Keratinocyte (primary cell): ENCODE results near the gene FBXO3. TPM values are rescaled to one million over a fixed set of nuclear protein-coding genes. Genes with fewer than 3 reads are reported as not detected.

Source experiments
- DNase-seq: peaks from one replicate; pipeline ENCODE4 v3.0.0-alpha.2; 2011; ENCODE audit warnings: low read depth, missing footprints, low spot score
- FAIRE-seq: peaks from 2 replicates; lab custom pipeline; 2011; peaks lifted over from hg19 to GRCh38; lab: Jason Lieb, UNC
- H2AFZ ChIP-seq: 2 replicates; pipeline ENCODE4 v1.6.0; 2012; ENCODE audit warnings: low read length, control low read depth, inconsistent platforms; ENCODE audit not compliant: control insufficient read depth
- H3K27ac ChIP-seq: 2 replicates; pipeline ENCODE4 v1.5.1; 2011; ENCODE audit warnings: low read length; ENCODE audit not compliant: control insufficient read depth, insufficient read depth
- H3K27me3 ChIP-seq: 3 replicates; pipeline ENCODE4 v1.6.0; 2011; ENCODE audit warnings: low read length; ENCODE audit not compliant: control insufficient read depth, insufficient read depth; ENCODE audit errors: extremely low read depth
- H3K36me3 ChIP-seq, 2 experiments: 2 replicates in 1 of 2; 3 replicates in 1 of 2; pipeline ENCODE4 v1.5.1; 2011; ENCODE audit warnings: low read length in 2 of 2, mild to moderate bottlenecking in 1 of 2; ENCODE audit not compliant: control insufficient read depth in 2 of 2, insufficient read depth in 2 of 2; ENCODE audit errors: extremely low read depth in 1 of 2
- H3K4me1 ChIP-seq: 3 replicates; pipeline ENCODE4 v1.5.1; 2011; ENCODE audit warnings: low read length; ENCODE audit not compliant: control insufficient read depth, insufficient read depth; ENCODE audit errors: extremely low read depth
- H3K4me2 ChIP-seq: 3 replicates; pipeline ENCODE4 v1.6.0; 2011; ENCODE audit warnings: low read depth, low read length; ENCODE audit not compliant: control insufficient read depth, insufficient read depth; ENCODE audit errors: extremely low read depth
- H3K4me3 ChIP-seq, 3 experiments: fragments of 200-600 bp in 1 of 3; sonication (generic) in 1 of 3; 2 replicates in 2 of 3; 3 replicates in 1 of 3; pipeline ENCODE4 v1.5.1; 2011 to 2016; ENCODE audit warnings: low read length in 3 of 3, mild to moderate bottlenecking in 3 of 3, control low read depth in 2 of 3, inconsistent platforms in 1 of 3, low read depth in 1 of 3, mixed read lengths in 1 of 3, mixed run types in 1 of 3, moderate library complexity in 1 of 3; ENCODE audit not compliant: control insufficient read depth in 2 of 3, insufficient read depth in 2 of 3; ENCODE audit errors: extremely low read depth in 1 of 3
- H3K79me2 ChIP-seq: 2 replicates; pipeline ENCODE4 v1.6.0; 2012; ENCODE audit warnings: low read length; ENCODE audit not compliant: control insufficient read depth, insufficient read depth
- H3K9ac ChIP-seq: 3 replicates; pipeline ENCODE4 v1.6.0; 2011; ENCODE audit warnings: low read length; ENCODE audit not compliant: control insufficient read depth, insufficient read depth; ENCODE audit errors: extremely low read depth
- H3K9me1 ChIP-seq: 3 replicates; pipeline ENCODE4 v1.6.0; 2011; ENCODE audit warnings: low read length; ENCODE audit not compliant: control insufficient read depth, insufficient read depth; ENCODE audit errors: extremely low read depth
- H3K9me3 ChIP-seq: 2 replicates; pipeline ENCODE4 v1.5.1; 2012; ENCODE audit warnings: low read depth, low read length; ENCODE audit not compliant: control insufficient read depth
- H4K20me1 ChIP-seq: 3 replicates; pipeline ENCODE4 v1.6.0; 2011; ENCODE audit warnings: low read length; ENCODE audit not compliant: control insufficient read depth, insufficient read depth; ENCODE audit errors: extremely low read depth
- EZH2 ChIP-seq: IDR thresholded peaks from one replicate; pipeline ENCODE4 v1.6.1; 2012; ENCODE audit warnings: inconsistent platforms, mild to moderate bottlenecking, low read length, moderate library complexity
- dilution Hi-C: fragments of 300-500 bp; cut with MboI; formaldehyde crosslinking; loops from one replicate; pipeline ENCODE4 v1.7.0; 2020; ENCODE audit warnings: low sequenced_read_pairs; ENCODE audit not compliant: extremely low pct_ligation_motif_present
- polyA plus RNA-seq, 5 experiments: library from polyadenylated mRNA; depleted of rRNA in 3 of 5; stranded (reverse) in 3 of 5; stranded (forward) in 1 of 5; unstranded in 1 of 5; fragments of >200 nt; gene quantifications; 1 replicate in 1 of 5; 2 replicates in 3 of 5; 3 replicates in 1 of 5; pipeline versions ENCODE4 v1.2.1 to v1.2.3, GENCODE V29; 2011 to 2012; ENCODE audit warnings: missing spikeins in 2 of 5, low read depth in 1 of 5, low replicate concordance in 1 of 5
- TF ChIP-seq, protein P1 (sequence below), 3 experiments: IDR thresholded peaks in 1 of 3; conservative IDR thresholded peaks in 1 of 3; optimal IDR thresholded peaks in 1 of 3; 2 replicates in 2 of 3; 3 replicates in 1 of 3; pipeline versions ENCODE3 to v1.5.1; 2011; ENCODE audit warnings: low read length in 3 of 3, mild to moderate bottlenecking in 3 of 3, moderate library complexity in 2 of 3, control low read depth in 1 of 3, inconsistent platforms in 1 of 3; ENCODE audit not compliant: insufficient read depth in 2 of 3; ENCODE audit errors: extremely low read depth in 1 of 3

The FBXO3 gene
- polyA plus RNA-seq, 1 donor (not counting 4 experiments of a cell fraction or from before 2014, with no cell fraction given): 68.6 TPM

DNA sequence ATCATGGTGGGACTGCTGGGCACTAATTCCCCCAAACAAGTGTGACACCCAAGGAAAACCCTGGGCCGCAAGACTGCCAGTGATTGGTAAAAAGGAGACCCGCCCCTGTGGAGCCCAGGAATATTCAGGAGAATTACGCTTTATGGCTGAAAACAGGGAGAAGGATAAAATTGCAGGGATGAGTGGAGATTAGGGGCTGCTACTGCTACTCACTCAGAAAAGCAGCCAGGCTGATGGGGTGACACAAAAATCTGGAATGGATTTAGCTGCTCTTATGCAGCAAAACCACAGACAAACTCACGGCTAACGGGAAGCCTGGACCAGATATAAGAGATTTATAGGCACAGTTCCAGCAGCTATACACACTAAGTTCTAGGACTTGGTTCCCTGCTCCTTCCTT, 4.4 kb upstream of the FBXO3 start:
- TF ChIP-seq, protein P1, sequence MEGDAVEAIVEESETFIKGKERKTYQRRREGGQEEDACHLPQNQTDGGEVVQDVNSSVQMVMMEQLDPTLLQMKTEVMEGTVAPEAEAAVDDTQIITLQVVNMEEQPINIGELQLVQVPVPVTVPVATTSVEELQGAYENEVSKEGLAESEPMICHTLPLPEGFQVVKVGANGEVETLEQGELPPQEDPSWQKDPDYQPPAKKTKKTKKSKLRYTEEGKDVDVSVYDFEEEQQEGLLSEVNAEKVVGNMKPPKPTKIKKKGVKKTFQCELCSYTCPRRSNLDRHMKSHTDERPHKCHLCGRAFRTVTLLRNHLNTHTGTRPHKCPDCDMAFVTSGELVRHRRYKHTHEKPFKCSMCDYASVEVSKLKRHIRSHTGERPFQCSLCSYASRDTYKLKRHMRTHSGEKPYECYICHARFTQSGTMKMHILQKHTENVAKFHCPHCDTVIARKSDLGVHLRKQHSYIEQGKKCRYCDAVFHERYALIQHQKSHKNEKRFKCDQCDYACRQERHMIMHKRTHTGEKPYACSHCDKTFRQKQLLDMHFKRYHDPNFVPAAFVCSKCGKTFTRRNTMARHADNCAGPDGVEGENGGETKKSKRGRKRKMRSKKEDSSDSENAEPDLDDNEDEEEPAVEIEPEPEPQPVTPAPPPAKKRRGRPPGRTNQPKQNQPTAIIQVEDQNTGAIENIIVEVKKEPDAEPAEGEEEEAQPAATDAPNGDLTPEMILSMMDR (optimal IDR thresholded peaks at IDR 0.05 in 1 of 3, IDR thresholded peaks at IDR 0.05 in 1 of 3, conservative IDR thresholded peaks at IDR 0.05 in 1 of 3; ENCODE audit: extremely low read depth in 1 of 3, insufficient read depth in 2 of 3, low read length in 3 of 3): no peak
- no peak for TF ChIP-seq EZH2
- no peak for FAIRE-seq
- dilution Hi-C loops: no loop called here

DNA sequence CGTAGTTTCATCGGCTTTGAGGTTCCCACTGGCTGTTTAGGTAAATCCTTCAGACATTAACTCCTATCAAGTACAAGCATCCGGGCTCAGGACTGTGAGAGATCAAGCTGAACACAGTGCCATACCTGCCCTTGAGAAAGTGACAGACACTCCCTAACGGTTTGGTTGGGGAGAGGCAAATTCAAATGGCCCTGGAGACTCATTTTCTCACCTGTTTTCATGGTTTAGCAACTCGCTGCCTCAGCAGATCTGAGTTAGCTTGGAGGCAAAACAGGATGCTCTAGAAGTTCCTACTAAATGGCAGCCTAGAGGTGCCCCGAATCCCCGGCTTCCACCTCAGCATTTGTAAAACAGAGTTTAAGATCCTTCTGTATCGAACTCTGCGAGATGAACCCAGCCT, 3.6 kb upstream of the FBXO3 start:
- Histone ChIP-seq H3K9me1 (peaks cover 2% of the 10 kb centered on the region), H4K20me1 (no peaks in the 10 kb centered on the region), H3K79me2 (peaks cover 12% of the 10 kb centered on the region), H2AFZ (no peak overlapping the region), H3K27me3 (no peaks in the 10 kb centered on the region), H3K27ac (no peak overlapping the region), H3K9ac (no peak overlapping the region), H3K36me3 (no peaks in the 10 kb centered on the region), H3K9me3 (no peaks in the 10 kb centered on the region), H3K4me3 (no peak overlapping the region), H3K4me2 (no peak overlapping the region), H3K4me1 (peaks cover 22% of the 10 kb centered on the region)
- DNase-seq: no peak
- TF ChIP-seq, protein P1 (optimal IDR thresholded peaks at IDR 0.05 in 1 of 3, IDR thresholded peaks at IDR 0.05 in 1 of 3, conservative IDR thresholded peaks at IDR 0.05 in 1 of 3; ENCODE audit: extremely low read depth in 1 of 3, insufficient read depth in 2 of 3, low read length in 3 of 3): no peak
- no peak for FAIRE-seq
- dilution Hi-C loops: no loop called here

More for the DNA sequence above, 4.4 kb upstream of the FBXO3 start:
- DNase-seq: no peak
- H3K9me1 ChIP-seq: no peaks in the 10 kb centered on the region
- H2AFZ ChIP-seq: no peak overlapping the region
- peaks cover 5% of the 10 kb centered on the region for H3K79me2 ChIP-seq
- H4K20me1 ChIP-seq: no peaks in the 10 kb centered on the region
- no peaks in the 10 kb centered on the region for H3K27me3 ChIP-seq
- H3K4me1 ChIP-seq: peaks cover 16% of the 10 kb centered on the region
- no peaks in the 10 kb centered on the region for H3K9me3 ChIP-seq
- no peaks in the 10 kb centered on the region for H3K36me3 ChIP-seq
- no peak overlapping the region for H3K4me3 ChIP-seq
- H3K4me2 ChIP-seq: no peak overlapping the region
- no peak overlapping the region for H3K9ac ChIP-seq
- H3K27ac ChIP-seq: no peak overlapping the region
